A673 (cell line): ENCODE measurements around the gene BST1.

Source experiments
- EZH2 ChIP-seq: fragments of 200-600 bp; sonication (generic); IDR thresholded peaks from 2 replicates; pipeline ENCODE4 v1.6.1; 2017; ENCODE audit warnings: borderline replicate concordance, low read depth, mild to moderate bottlenecking, mixed read lengths, antibody characterized with exemption, low read length; ENCODE audit not compliant: poor library complexity, severe bottlenecking
- TF ChIP-seq, protein P1 (sequence below): fragments of 300-800, 200-600 bp; sonication (generic); conservative IDR thresholded peaks from 2 replicates; pipeline ENCODE4 v1.5.1; 2017; ENCODE audit warnings: low read depth, mild to moderate bottlenecking, antibody characterized with exemption, low read length, moderate library complexity, mixed read lengths

DNA sequence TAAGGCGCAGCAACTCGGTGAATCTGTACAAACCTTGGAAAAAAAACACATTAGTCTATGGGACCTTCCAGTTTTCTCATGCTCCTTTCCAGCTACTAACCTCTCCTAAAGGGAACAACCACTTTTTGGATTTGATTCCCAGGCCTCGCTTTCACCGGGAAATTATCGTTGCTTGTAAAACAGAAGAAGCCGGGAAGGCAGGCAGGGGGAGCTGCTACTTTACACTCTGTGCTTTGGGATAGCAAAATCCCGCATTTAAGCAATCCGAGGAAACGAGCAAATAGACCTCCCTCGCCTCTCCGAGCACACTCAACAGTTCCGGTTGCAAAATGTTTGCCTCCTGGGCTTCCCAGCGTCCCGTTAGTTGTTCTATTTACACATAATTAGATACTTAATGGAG lies 76.4 kb downstream of the BST1 start:
- no peak for TF ChIP-seq EZH2
- TF ChIP-seq, protein P1, sequence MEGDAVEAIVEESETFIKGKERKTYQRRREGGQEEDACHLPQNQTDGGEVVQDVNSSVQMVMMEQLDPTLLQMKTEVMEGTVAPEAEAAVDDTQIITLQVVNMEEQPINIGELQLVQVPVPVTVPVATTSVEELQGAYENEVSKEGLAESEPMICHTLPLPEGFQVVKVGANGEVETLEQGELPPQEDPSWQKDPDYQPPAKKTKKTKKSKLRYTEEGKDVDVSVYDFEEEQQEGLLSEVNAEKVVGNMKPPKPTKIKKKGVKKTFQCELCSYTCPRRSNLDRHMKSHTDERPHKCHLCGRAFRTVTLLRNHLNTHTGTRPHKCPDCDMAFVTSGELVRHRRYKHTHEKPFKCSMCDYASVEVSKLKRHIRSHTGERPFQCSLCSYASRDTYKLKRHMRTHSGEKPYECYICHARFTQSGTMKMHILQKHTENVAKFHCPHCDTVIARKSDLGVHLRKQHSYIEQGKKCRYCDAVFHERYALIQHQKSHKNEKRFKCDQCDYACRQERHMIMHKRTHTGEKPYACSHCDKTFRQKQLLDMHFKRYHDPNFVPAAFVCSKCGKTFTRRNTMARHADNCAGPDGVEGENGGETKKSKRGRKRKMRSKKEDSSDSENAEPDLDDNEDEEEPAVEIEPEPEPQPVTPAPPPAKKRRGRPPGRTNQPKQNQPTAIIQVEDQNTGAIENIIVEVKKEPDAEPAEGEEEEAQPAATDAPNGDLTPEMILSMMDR = peak; percentile 56
